GM06990 (cell line): ENCODE data around the gene ZNF607.
"Not testable (repeated sequence)": the region's sequence is repeated elsewhere in the genome, so short reads cannot be mapped to it uniquely, and the experiment has no call there.

Experiments used
- DNase-seq: peaks from one replicate; pipeline ENCODE4 v3.0.0-alpha.2; 2011; ENCODE audit not compliant: insufficient read length; ENCODE audit errors: extremely low read depth
- H3K27me3 ChIP-seq: replicated peaks from 2 replicates; pipeline ENCODE4 v1.6.0; 2011; ENCODE audit warnings: low read length; ENCODE audit not compliant: control insufficient read depth, insufficient read depth
- H3K36me3 ChIP-seq: 2 replicates; pipeline ENCODE4 v1.5.1; 2011; ENCODE audit warnings: low read length; ENCODE audit not compliant: control insufficient read depth, insufficient read depth
- H3K4me3 ChIP-seq: replicated peaks from 2 replicates; pipeline ENCODE4 v1.5.1; 2011; ENCODE audit warnings: low read depth, mild to moderate bottlenecking, control low read depth, low read length
- TF ChIP-seq, protein P1 (sequence below): IDR thresholded peaks from 2 replicates; pipeline ENCODE4 v1.5.1; 2011; ENCODE audit warnings: low read length, control low read depth, mild to moderate bottlenecking, inconsistent platforms; ENCODE audit not compliant: insufficient read depth, poor library complexity, severe bottlenecking

ZNF607 gene

DNA sequence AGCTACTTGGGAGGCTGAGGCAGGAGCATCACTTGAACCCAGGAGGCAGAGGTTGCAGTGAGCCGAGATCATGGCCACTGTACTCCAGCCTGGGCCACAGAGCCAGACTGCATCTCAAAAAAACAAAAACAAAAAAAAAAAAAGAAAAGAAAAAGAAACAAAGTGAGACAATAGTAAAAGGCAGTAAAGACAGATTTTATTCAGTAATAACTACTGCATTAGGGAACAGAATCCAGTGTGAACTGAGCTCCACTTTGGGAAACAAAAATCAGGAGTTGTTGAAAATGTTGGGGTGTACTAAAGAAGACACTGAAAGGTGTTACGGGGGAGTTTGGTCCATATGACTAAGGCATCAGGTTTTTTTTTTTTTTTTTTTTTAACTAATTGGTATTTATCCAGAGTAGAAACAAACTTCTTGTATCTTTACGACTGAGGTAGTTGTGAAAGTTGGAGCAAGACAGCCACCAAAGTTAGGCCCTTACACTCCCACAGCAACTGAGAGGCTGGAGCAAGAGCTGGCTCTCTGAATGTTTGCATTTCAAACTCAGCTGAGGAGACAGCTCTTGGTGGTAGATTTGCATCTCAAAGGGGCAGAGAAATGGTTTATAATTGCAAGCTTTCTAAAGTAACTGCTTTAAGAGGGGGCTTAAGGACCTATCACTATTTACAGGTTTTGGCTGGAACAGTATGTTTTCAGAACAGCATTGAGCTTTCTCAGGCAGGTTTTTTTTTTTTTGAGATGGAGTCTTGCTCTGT, 24.2 kb downstream of the ZNF607 start:
- H3K4me3 ChIP-seq = no peak overlapping the region
- no peak for DNase-seq
- no peaks in the 10 kb centered on the region for H3K27me3 ChIP-seq
- H3K36me3 ChIP-seq = peaks cover 4% of the 10 kb centered on the region
- TF ChIP-seq, protein P1, sequence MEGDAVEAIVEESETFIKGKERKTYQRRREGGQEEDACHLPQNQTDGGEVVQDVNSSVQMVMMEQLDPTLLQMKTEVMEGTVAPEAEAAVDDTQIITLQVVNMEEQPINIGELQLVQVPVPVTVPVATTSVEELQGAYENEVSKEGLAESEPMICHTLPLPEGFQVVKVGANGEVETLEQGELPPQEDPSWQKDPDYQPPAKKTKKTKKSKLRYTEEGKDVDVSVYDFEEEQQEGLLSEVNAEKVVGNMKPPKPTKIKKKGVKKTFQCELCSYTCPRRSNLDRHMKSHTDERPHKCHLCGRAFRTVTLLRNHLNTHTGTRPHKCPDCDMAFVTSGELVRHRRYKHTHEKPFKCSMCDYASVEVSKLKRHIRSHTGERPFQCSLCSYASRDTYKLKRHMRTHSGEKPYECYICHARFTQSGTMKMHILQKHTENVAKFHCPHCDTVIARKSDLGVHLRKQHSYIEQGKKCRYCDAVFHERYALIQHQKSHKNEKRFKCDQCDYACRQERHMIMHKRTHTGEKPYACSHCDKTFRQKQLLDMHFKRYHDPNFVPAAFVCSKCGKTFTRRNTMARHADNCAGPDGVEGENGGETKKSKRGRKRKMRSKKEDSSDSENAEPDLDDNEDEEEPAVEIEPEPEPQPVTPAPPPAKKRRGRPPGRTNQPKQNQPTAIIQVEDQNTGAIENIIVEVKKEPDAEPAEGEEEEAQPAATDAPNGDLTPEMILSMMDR = no peak

GRCh38 chr19:37692956-37693620, 26.5 kb downstream of the ZNF607 start:
- TF ChIP-seq, protein P1 = no peak
- H3K27me3 ChIP-seq = no peaks in the 10 kb centered on the region
- no peak overlapping the region for H3K4me3 ChIP-seq
- no peak for DNase-seq
- H3K36me3 ChIP-seq = no peaks in the 10 kb centered on the region

DNA sequence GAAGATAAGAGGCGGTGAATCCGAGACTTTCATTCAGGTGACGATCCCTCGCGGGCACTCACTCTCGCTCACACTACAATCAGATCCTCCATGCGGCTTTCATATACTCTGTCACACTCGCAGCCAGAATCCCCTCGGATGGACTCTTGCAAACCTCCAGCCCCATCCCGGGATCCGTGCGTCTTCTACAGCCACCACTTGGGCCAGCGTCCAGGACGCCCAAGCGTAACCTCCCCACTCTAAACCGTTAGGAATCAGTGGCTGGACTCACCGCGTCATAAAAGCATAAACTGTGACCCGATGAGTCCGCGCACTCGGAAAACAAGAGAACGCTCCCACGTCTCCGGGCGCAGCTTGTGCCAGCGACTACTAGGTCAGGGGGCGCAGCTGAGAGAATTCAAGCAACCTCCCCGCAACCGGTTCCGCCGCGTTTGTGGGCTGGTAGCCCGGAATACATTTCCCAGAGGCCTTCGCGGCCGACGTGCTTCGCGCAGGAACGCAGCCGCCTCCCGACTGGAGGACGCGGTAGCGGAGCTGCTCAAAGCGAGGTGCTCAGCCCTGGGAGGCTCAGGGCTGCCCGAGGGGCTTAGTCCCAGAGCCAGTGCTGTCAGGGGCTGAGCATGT, 27.6 kb downstream of the ZNF607 start:
- Histone ChIP-seq H3K36me3 (no peaks in the 10 kb centered on the region), H3K27me3 (no peaks in the 10 kb centered on the region), H3K4me3 (peak overlapping the region; percentile 60)
- DNase-seq = peak; percentile 66
- TF ChIP-seq, protein P1 = no peak

DNA sequence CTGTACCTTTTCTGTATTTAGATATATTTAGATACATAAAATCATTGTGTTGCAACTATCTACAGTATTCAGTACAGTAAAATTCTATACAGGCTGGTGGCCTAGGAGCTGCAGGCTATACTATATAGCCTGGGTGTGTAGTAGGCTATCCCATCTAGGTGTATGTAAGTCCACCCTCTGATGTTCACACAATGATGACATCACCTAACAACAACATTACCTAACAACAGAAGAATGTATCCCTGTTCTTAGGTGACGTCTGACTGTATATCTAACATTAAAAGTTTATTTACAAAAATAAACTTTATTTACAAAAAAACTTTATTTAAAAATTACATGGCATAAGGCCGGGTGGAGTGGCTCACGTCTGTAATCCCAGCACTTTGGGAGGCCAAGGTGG, 36.0 kb downstream of the ZNF607 start:
- H3K4me3 ChIP-seq = no peak overlapping the region
- DNase-seq = no peak
- TF ChIP-seq, protein P1 = no peak

GRCh38 chr19:37669450-37669914, 50.1 kb downstream of the ZNF607 start:
- H3K36me3 ChIP-seq = no peaks in the 10 kb centered on the region
- DNase-seq = no peak
- no peak overlapping the region for H3K4me3 ChIP-seq
- H3K27me3 ChIP-seq = no peaks in the 10 kb centered on the region
- TF ChIP-seq, protein P1 = no peak

More for the DNA sequence above, 36.0 kb downstream of the ZNF607 start:
- no peaks in the 10 kb centered on the region for H3K27me3 ChIP-seq
- H3K36me3 ChIP-seq = no peaks in the 10 kb centered on the region

DNA sequence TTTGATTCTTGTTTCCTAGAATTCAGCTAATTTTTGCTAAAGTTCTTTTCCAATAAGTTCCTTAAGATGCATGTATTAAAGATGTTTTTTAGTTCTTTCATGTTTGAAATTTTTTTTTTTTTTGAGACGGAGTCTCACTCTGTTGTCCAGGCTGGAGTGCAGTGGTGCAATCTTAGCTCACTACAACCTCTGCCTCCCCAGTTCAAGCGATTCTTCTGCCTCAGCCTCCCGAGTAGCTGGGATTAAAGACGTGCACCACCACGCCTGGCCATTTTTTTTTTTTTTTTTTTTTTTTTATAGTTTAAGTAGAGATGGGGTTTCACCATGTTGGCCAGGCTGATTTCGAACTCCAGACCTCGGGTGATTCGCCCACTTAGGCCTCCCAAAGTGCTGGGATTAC, 62.4 kb downstream of the ZNF607 start:
- not testable (repeated sequence) for H3K4me3 ChIP-seq, H3K36me3 ChIP-seq, H3K27me3 ChIP-seq, DNase-seq
